SK-N-SH treated with all-trans-retinoic acid at 6 μM for 48 hours (cell line): ENCODE data around the gene CBFA2T2.
"Not testable (repeated sequence)": the region's sequence is repeated elsewhere in the genome, so short reads cannot be mapped to it uniquely, and the experiment has no call there.

Experiments used
- ATAC-seq: fragments of 200-7000 bp; cut with Tn5 transposase; 3 replicates; pipeline ENCODE4 v1.9.1; 2020; ENCODE audit warnings: mild to moderate bottlenecking, moderate library complexity
- ARNTL ChIP-seq: fragments of 450-650 bp; formaldehyde crosslinking; IDR thresholded peaks from 2 replicates; pipeline ENCODE4 v1.5.0; 2020; ENCODE audit warnings: low read depth, mild to moderate bottlenecking, moderate library complexity, borderline replicate concordance
- BACH2 ChIP-seq: fragments of 250-450 bp; sonication (Bioruptor Pico); IDR thresholded peaks from 2 replicates; pipeline ENCODE4 v1.9.0; 2021; ENCODE audit warnings: mild to moderate bottlenecking, borderline replicate concordance
- CSDC2 ChIP-seq: fragments of 250-450 bp; sonication (Bioruptor Pico); IDR thresholded peaks from 2 replicates; pipeline ENCODE4 v1.5.0; 2020; ENCODE audit warnings: mild to moderate bottlenecking, moderate library complexity
- ESRRG ChIP-seq: fragments of 250-450 bp; sonication (Bioruptor Pico); IDR thresholded peaks from 2 replicates; pipeline ENCODE4 v1.6.1; 2021; ENCODE audit warnings: mild to moderate bottlenecking
- GLIS3 ChIP-seq: fragments of 250-450 bp; sonication (Bioruptor Pico); IDR thresholded peaks from 2 replicates; pipeline ENCODE4 v1.5.0; 2020; ENCODE audit warnings: mild to moderate bottlenecking, moderate library complexity
- PPARA ChIP-seq: fragments of 250-450 bp; sonication (Bioruptor Pico); IDR thresholded peaks from 2 replicates; pipeline ENCODE4 v1.5.0; 2020; ENCODE audit warnings: mild to moderate bottlenecking, borderline replicate concordance
- RARB ChIP-seq: fragments of 250-450 bp; sonication (Bioruptor Pico); IDR thresholded peaks from 2 replicates; pipeline ENCODE4 v1.8.0; 2021; ENCODE audit warnings: mild to moderate bottlenecking, moderate library complexity
- SNAI2 ChIP-seq: fragments of 250-450 bp; sonication (Bioruptor Pico); IDR thresholded peaks from 2 replicates; pipeline ENCODE4 v1.5.0; 2020; ENCODE audit warnings: mild to moderate bottlenecking, moderate library complexity
- TCF4 ChIP-seq: fragments of 250-450 bp; sonication (Bioruptor Pico); IDR thresholded peaks from 2 replicates; pipeline ENCODE4 v1.8.0; 2021; ENCODE audit warnings: mild to moderate bottlenecking, moderate library complexity, borderline replicate concordance
- TOX ChIP-seq: fragments of 250-450 bp; sonication (Bioruptor Pico); IDR thresholded peaks from 2 replicates; pipeline ENCODE4 v1.8.0; 2021; ENCODE audit warnings: mild to moderate bottlenecking, moderate library complexity, borderline replicate concordance
- ZC3H10 ChIP-seq: fragments of 250-450 bp; sonication (Bioruptor Pico); IDR thresholded peaks from 2 replicates; pipeline ENCODE4 v1.5.1; 2021; ENCODE audit warnings: mild to moderate bottlenecking, moderate library complexity
- ZFP30 ChIP-seq: fragments of 450-650 bp; formaldehyde crosslinking; IDR thresholded peaks from 2 replicates; pipeline ENCODE4 v1.5.0; 2022; ENCODE audit warnings: mild to moderate bottlenecking, moderate library complexity
- ZNF565 ChIP-seq: fragments of 450-650 bp; formaldehyde crosslinking; conservative IDR thresholded peaks from 2 replicates; pipeline ENCODE4 v1.5.0; 2020; ENCODE audit warnings: low read depth, mild to moderate bottlenecking, moderate library complexity
- ZNF70 ChIP-seq: fragments of 450-650 bp; formaldehyde crosslinking; IDR thresholded peaks from 2 replicates; pipeline ENCODE4 v1.5.0; 2020; ENCODE audit warnings: mild to moderate bottlenecking, moderate library complexity
- ZNF8 ChIP-seq: fragments of 450-650 bp; formaldehyde crosslinking; IDR thresholded peaks from 2 replicates; pipeline ENCODE4 v1.5.0; 2020; ENCODE audit warnings: mild to moderate bottlenecking, moderate library complexity
- TF ChIP-seq, protein P1 (sequence below): fragments of 250-450 bp; sonication (Bioruptor Pico); IDR thresholded peaks from 2 replicates; pipeline ENCODE4 v1.5.0; 2020; ENCODE audit warnings: mild to moderate bottlenecking, moderate library complexity
- TF ChIP-seq, protein P2 (sequence below): fragments of 250-450 bp; sonication (Bioruptor Pico); IDR thresholded peaks from 2 replicates; pipeline ENCODE4 v1.5.1; 2021; ENCODE audit warnings: mild to moderate bottlenecking, moderate library complexity

The CBFA2T2 gene

DNA sequence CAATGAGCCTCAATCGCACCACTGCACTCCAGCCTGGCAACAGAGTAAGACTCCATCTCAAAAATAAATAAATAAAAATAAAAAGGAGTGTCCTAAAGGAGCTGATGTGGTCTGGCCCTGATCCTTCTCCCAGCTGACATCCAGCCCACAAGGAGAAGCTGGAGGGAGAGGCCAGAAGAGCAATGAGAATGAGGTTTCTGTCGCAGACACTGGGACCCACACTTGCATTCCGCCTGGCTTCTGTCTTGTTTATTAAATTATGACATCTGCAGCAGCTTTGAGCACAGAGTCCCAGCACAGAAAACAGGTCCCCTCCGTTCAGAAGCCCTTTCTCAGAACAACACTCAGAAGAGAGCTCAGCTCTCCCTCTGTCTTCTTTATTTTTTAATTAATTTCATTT is 206.6 kb downstream of the CBFA2T2 start:
- TF ChIP-seq ZC3H10 (CRISPR knock-in tag) (no peak), TCF4 (CRISPR knock-in tag) (peak; percentile 77; the same call in 1 of the 2 replicates), ARNTL (CRISPR knock-in tag) (no peak), ZNF8 (no peak), TOX (no peak), PPARA (CRISPR knock-in tag) (no peak), GLIS3 (CRISPR knock-in tag) (no peak), SNAI2 (CRISPR knock-in tag) (no peak), RARB (CRISPR knock-in tag) (no peak), ZNF565 (CRISPR knock-in tag) (no peak), CSDC2 (CRISPR knock-in tag) (no peak), ZFP30 (CRISPR knock-in tag) (no peak), ZNF70 (CRISPR knock-in tag) (no peak), BACH2 (CRISPR knock-in tag) (no peak), ESRRG (CRISPR knock-in tag) (no peak)
- TF ChIP-seq, protein P1, sequence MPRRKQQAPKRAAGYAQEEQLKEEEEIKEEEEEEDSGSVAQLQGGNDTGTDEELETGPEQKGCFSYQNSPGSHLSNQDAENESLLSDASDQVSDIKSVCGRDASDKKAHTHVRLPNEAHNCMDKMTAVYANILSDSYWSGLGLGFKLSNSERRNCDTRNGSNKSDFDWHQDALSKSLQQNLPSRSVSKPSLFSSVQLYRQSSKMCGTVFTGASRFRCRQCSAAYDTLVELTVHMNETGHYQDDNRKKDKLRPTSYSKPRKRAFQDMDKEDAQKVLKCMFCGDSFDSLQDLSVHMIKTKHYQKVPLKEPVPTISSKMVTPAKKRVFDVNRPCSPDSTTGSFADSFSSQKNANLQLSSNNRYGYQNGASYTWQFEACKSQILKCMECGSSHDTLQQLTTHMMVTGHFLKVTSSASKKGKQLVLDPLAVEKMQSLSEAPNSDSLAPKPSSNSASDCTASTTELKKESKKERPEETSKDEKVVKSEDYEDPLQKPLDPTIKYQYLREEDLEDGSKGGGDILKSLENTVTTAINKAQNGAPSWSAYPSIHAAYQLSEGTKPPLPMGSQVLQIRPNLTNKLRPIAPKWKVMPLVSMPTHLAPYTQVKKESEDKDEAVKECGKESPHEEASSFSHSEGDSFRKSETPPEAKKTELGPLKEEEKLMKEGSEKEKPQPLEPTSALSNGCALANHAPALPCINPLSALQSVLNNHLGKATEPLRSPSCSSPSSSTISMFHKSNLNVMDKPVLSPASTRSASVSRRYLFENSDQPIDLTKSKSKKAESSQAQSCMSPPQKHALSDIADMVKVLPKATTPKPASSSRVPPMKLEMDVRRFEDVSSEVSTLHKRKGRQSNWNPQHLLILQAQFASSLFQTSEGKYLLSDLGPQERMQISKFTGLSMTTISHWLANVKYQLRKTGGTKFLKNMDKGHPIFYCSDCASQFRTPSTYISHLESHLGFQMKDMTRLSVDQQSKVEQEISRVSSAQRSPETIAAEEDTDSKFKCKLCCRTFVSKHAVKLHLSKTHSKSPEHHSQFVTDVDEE (CRISPR knock-in tag) = peak; percentile 42; the same call in 1 of the 2 replicates
- TF ChIP-seq, protein P2, sequence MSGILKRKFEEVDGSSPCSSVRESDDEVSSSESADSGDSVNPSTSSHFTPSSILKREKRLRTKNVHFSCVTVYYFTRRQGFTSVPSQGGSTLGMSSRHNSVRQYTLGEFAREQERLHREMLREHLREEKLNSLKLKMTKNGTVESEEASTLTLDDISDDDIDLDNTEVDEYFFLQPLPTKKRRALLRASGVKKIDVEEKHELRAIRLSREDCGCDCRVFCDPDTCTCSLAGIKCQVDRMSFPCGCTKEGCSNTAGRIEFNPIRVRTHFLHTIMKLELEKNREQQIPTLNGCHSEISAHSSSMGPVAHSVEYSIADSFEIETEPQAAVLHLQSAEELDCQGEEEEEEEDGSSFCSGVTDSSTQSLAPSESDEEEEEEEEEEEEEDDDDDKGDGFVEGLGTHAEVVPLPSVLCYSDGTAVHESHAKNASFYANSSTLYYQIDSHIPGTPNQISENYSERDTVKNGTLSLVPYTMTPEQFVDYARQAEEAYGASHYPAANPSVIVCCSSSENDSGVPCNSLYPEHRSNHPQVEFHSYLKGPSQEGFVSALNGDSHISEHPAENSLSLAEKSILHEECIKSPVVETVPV (CRISPR knock-in tag) = no peak
- peak; percentile 58 for ATAC-seq

DNA sequence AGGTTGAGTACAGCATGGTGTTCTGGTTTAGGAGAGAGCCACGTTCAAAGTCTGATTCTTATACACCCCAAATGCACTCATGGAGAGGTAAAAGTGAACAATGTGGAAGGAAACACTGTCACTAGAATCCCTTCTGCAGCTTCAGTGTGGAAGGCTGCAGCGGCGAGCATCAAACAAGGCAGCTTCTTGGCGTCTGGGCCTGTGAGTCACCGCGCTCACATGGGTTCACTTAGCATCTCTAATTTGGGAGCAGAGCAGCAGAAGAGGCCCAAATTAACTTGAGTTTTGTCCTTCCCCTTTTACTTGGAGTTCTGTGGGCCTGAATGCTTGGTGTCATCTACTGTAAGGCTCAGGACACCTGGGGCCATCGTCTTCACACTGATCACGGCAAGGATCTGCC is 207.2 kb downstream of the CBFA2T2 start:
- ATAC-seq = peak; percentile 99
- TF ChIP-seq TCF4 (CRISPR knock-in tag) = no peak
- TF ChIP-seq SNAI2 (CRISPR knock-in tag) = no peak
- no peak for TF ChIP-seq ZNF8

DNA sequence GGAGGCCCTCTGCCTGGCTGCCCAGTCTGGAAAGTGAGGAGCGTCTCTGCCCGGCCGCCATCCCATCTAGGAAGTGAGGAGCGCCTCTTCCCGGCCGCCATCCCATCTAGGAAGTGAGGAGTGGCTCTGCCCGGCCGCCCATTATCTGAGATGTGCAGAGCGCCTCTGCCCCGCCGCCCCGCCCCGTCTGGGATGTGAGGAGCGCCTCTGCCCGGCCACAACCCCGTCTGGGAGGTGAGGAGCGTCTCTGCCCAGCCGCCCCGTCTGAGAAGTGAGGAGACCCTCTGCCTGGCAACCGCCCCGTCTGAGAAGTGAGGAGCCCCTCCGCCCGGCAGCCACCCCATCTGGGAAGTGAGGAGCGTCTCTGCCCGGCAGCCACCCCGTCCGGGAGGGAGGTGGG is 209.1 kb downstream of the CBFA2T2 start:
- not testable (repeated sequence) for ATAC-seq
